ENCODE data around the gene SNAI3.

SNAI3 gene

GRCh38 chr16:88631920-88632586 is 54.3 kb downstream of the SNAI3 start:
- no peak for TF ChIP-seq CTCF (IDR thresholded peaks at IDR 0.05)

- TF ChIP-seq CTCF (IDR thresholded peaks at IDR 0.05) = no peak
Measured at GRCh38 chr16:88631384-88631783, 54.9 kb downstream of the SNAI3 start.

- TF ChIP-seq CTCF (IDR thresholded peaks at IDR 0.05) = no peak
Measured at GRCh38 chr16:88630941-88631340, 55.4 kb downstream of the SNAI3 start.

GRCh38 chr16:88630433-88630832 is 55.9 kb downstream of the SNAI3 start:
- no peak for TF ChIP-seq CTCF (IDR thresholded peaks at IDR 0.05)

GRCh38 chr16:88629835-88630234 is 56.5 kb downstream of the SNAI3 start:
- no peak for TF ChIP-seq CTCF (IDR thresholded peaks at IDR 0.05)

GRCh38 chr16:88628512-88628974 is 57.8 kb downstream of the SNAI3 start:
- peak; percentile 49 for TF ChIP-seq CTCF (IDR thresholded peaks at IDR 0.05)

Data from LNCAP (cell line).